DMS53 (cell line): ENCODE data around the gene IFT25.
"Not testable (repeated sequence)": the region's sequence is repeated elsewhere in the genome, so short reads cannot be mapped to it uniquely, and the experiment has no call there.

Experiments
- DNase-seq: peaks from one replicate; lab custom pipeline; 2025; lab: John Stamatoyannopoulos, UW

Gene IFT25

DNA sequence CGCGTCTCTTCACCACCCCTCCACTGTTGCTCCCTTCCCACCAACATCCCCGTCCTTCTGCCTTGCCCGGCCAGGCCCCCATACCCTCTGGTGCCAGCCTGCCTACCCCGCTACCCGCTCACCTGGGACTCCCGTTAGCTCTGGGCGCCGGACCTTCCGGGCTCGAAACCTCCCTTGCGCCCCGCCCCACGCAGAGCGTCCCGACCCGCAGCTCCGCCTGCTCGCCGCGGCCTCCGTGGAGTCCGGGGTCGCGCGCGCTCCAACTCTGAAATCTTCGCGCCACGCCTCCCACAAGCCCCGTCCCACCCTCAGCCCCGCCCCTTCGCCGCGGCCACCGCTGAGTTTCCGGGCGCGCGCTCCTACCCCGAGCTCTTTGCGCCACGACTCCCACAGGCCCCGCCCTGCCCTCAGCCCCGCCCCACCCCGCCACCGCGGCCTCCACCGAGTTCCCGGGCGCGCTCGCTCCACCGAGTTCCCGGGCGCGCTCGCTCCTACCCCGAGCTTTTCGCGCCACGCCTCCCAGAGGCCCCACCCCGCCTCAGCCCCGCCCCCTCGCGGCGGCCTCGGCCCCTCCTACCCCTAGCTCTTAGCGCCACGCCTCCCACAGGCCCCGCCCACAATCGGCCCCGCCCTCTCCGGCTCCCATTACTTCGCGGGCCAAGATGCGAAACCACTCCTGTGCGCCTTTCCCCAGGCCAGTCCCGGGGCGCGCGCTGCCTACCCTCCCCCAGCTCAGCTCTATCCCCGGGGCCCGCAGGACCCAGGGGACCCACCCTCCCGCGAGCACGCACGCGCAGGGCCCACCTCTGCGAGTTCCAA is at the start of gene IFT25:
Gene IFT25 (minus strand): TSS at position 267 of the 819 bp plus-strand sequence. CDS start 5,617 bp downstream, outside the sequence.
- DNase-seq, result peak; percentile 99

DNA sequence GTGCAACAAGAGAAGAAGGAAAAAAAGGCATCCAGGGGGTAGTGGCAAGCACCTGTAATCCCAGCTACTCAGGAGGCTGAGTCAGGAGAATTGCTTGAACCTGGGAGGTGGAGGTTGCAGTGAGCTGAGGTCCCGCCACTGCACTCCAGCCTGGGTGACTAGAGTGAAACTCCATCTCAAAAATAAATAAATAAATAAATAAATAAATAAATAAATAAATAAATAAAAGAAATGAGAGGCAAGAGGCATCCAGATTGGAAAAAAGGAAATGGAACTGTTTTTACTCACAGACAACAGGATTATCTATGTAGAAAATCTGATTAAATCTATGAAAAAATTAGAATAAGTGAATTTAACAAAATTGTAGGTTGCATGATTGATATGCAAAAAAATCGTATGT is 49.0 kb upstream of the IFT25 start:
- not testable (repeated sequence) for DNase-seq

DNA sequence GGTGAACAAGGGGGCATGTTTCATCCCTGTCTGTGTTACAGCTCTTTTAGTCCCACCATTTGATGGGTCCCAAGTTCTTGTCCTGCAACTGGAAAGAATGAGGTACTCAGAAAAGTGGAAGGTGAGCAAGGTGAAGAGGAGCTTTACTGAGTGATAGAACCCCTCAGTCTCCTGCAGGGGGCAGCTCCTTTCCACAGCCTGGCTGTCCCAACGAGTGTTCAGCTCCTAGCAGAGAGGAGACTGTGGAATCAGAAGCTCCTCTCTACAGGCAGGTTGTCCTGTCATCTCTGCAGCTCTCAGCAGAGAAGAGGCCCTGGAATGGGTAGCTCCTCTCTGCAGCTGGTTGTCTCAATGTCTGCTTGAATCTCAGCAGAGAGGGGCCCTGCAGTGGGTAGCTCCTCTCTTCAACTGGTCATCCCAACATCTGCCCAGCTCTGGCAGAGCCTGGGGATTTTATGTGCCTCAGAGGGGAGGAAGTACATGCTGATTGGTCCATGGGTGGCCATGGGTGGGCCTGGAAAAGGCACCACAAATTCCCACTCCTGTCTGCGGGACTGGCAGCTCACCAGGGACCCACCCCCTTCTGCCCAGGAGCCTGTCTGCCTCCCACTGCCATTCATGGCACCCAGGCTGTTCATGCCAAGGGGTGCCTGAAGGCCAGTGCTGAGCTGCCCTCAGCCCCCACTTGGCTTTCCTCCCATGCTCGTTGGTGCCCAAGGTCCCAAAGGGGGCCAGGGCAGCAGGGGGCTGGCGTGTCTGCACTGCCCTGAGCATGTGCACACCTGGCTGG is 46.8 kb upstream of the IFT25 start:
- peak; percentile 58 for DNase-seq

DNA sequence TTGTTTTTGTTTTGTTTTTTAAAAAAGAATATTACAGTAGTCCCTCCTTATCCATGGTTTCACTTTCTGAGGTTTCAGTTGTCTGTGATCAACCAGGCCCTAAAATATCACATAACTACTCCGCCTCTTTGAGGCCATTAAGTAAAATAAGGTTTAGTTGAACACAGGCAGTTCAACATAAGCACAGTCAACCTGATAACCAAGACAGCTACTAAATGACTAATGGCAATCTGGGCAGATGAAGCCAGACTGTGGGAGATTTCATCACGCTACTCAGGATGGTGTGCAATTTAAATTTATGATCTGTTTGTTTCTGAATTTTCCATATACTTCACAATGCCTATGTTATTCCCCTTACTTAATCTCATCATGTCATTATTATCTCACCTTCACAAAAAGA is 42.4 kb upstream of the IFT25 start:
- DNase-seq, result no peak

DNA sequence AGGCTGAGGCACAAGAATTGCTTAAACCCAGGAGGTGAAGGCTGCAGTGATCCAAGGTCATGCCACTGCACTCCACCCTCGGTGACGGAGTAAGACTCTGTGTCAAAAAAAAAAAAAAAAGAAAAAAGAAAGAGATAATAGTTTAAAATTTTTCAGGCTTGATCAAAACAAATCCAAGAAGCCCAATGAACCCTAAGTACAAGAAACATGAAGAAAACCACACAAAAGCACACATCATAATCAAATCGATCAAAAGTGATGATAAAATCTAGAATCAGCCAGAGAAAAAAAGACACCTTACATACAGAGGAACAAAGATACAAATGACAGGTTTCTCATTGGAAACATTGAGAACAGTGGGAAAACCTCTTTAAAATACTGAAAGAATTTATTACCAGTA is 41.0 kb upstream of the IFT25 start:
- no peak for DNase-seq

DNA sequence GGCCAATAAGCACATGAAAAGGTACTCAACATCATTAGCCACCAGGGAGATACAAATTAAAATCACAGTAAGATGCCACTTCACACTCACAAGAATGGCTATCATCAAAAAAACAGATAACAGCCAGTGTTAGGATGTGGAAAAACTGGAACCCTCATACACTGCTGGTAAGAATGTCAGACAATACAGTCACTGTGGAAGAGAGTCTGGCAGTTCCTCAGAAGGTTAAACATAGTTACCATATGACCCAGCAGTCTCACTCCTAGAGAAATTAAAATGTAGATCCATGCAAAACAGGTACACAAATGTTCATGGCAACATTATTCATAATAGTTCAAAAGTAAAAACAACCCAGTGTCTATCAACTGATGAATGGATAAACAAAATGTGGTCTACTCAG is 39.2 kb upstream of the IFT25 start:
- DNase-seq, result no peak

DNA sequence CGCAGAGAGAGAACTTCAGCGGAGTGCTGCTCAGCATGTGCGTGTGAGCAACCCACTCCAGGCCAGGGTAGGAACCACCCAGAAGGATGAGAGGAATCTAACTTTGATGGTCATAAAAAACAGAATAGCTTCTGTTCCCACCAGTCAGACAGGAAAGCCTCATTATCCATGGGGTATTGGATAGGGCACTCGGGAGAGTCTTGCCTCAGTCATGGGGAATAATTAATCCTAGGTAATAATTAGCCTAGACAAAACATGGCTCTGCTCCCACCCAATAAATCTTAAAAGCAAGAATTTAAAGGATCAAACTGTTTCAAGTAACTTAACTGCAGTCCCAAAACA is 37.2 kb upstream of the IFT25 start:
- no peak for DNase-seq

DNA sequence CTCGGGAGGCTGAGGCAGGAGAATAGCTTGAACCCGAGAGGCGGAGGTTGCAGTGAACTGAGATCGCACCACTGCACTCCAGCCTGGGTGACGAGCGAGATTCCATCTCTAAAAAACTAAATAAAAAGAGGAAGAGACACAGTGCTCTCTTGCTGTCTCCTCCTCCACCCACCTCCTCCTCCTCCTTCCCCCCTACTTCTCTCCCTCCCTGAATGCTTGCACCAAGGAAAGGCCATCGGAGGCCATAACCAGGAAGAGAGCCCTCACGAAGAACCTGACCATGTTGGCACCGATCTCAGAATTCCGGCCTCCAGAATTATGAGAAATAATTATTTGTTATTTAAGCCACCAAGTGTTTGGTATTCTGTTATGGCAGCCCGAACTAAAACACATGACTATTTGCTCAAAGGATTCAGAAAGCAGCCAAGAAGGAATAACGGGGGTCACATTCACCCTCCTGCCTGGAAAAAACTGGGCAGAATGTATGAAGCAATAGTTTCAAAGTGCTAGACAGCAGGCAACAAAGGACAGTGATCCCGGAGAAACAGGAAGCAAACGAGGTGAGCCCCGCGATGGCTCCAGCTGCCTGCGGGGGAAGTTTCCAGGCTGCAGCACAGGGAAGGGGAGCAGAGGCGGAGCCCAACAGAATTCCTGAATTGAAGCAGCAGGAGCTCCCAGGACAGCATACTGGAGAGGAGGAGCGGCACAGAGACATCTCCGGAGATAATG is 36.7 kb upstream of the IFT25 start:
- DNase-seq, result peak; percentile 69

DNA sequence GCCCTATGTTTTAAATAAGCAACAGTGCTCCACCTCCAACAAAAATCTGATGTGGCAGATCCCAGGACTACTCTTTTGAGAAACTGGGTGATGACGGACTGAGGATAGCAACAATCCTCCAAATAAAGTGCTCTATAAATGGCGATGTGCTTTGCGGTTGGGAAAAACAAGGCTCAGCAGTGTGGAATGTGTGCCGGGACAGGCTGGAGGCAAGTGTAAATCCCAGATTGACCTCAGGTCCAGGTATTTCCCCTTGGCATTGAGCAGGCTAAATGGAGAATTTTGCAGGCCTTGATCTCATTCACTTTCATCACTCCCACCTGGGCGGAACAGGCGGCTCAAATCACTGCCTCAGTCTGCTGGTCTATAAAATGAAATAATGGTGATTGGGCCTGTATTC is 35.7 kb upstream of the IFT25 start:
- DNase-seq, result no peak

DNA sequence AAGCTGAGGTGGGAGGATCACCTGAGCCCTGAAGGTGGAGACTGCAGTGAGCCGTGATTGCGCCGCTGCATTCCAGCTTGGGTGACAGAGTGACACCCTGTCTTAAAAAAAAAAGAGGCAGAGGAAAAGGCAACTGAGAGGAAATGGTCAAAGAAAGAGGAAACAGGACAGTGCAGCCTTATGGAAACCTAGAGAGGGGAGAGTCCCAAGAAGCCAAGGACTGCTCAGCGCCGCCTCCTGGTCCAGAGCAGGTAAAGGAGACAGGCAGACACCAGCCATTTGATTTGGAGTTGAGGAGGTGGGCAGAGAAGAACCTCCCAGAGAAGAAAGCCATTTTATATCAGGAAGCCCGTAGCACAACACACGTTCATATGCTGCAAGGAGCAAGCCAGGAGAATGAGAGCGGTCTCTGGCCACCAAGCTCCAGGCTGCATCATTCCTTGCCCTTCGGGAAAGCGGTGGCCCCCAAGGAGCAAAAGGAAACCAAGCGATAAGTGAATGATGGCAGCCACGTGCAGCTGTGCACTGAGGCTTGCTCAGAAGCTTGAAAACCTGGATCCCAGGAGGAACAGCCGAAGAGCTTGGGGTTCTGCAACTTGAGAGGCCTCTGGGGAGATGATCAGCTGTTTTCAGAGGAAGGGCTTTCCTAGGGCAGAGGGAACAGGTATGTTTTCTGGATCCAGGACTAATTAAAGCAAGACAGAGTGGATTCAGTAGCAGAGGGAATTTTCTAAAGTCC is 34.4 kb upstream of the IFT25 start:
- DNase-seq, result no peak

DNA sequence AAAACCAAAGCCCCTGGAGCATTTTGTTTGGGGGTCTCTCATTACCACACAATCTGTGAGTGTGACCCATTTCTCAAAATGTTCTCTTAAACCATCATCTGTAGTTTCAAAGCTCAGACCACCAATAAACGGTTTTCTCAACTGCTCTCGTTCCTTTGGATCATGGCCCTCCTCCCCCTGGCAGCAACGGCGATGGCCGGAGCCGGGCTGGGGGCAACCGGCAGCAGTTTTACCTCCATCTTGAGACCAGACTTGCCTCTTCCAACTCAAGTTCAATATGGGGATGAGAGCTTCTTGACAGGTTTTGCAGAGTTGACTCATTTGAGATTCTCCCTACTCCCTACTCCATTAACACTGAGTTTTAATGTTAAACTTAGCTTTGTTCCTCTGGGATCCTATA is 30.4 kb upstream of the IFT25 start:
- DNase-seq, result no peak

DNA sequence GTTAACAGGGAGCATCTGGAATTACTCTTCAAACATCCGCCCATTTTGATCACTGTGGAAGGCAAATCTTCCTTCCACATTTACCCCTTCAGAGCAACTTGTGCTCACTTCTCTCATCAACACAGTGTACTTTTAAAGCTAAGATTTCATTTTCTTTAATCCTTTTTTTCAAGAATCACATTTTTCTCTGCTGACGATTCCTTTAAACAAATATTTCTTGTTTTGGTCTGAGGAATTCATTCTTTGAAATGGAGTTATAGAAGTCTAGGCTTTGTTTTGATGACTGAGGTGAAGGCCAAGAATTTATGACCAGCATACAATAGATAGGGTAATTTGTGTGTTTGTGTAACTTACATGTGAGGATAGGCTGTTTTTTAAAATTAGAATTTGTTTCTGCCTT is 26.2 kb upstream of the IFT25 start:
- no peak for DNase-seq

DNA sequence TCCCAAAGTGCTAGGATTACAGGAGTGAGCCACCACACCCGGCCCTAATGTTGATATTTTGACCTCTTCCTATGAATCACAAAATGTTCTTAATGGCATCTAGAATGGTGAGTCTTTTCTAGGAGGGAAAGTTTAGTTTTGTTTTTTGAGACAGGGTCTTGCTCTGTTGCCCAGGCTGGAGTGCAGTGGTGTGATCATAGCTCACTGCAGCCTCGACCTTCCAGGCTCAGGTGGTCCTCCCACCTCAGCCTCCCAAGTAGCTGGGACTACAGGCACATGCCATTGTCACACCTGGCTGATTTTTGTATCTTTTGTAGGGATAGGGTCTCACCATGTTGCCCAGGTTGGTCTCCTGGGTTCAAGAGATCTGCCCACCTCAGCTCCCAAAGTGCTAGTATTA is 23.8 kb upstream of the IFT25 start:
- not testable (repeated sequence) for DNase-seq

DNA sequence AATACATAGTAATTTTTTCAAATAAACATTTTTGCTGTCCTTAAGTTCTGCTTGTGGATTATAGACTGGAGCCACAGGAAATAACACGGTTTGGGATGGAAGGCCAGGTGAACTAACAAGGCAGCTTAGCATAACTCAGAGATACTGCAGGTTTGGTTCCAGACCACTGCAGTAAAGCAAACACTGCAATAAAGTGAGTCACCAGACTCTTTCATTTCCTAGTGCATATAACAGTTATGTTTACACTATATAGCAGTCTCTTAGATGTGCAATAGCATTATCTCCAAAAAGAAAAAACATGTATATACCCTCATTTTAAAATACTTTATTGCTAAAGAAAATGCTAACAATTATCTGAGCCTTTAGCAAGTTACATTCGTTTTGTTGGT is 22.6 kb upstream of the IFT25 start:
- peak; percentile 99 for DNase-seq

DNA sequence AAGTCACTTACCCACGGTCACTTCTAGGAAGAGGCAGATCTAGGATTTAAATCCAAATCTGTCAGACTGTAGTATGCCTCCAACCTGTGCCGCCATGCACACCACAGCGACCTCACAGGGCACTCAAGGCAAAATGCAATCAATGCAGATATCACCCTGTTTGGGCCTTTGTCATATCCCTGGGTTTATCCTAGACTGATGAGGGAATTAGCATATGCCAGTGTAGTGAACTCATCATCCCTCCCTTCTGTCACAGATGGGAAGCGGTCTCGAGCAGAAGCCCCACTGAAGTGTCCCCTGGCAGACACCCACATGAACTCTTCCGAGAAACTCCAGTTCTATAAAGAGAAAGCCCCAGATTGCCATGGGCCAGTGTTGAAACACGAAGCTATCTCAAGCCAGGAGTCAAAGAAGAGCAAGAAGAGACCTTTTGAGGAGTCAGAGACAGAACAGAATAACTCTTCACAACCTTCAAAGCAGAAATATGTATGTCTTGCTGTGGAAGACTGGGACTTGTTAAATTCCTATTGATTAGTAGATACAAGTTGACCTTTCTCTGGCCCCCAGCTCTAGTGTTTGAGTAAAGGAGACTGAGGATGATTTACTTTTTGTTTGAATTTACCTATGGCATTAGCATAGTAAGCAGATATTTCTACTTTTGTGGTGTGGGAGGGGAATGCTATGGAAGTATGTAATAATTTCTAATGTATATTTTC is 22.1 kb upstream of the IFT25 start:
- peak; percentile 88 for DNase-seq

DNA sequence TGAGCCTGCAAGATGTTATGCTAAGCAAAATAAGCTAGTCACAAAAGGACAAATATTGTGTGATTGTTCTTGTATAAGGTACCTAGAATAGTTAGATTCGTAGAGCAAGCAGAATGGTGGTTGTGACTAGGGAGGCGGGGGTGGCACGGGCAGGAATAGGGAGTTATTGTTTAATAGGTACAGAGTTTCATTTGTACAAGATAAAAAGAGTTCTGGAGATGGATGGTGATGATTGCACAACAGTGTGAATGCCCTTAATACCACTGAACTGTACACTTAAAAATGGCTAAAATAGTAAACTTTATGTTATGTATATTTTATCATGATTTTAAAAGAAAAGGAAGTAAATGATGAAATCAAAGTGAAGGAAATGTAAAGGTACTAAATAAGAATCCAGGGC is 21.3 kb upstream of the IFT25 start:
- no peak for DNase-seq

DNA sequence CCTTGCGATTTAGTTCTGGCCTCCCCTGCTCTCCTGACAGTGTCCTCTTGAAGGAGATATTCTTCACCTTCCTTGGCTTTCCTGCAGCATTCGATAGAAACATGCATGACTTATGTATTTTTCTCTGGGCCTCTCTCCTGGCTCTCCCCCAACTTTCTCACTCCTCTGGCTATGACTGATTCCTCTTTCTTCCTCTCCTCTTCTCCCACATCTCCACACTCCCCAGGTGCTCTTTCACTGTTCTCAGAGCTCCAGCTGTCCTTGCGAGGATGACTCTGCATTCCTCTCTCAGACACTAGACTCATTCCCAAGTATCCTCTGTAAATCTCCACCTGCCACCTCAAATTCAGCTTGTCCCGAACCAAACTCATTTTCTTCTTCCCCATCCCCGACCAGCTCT is 18.6 kb upstream of the IFT25 start:
- DNase-seq, result peak; percentile 32

DNA sequence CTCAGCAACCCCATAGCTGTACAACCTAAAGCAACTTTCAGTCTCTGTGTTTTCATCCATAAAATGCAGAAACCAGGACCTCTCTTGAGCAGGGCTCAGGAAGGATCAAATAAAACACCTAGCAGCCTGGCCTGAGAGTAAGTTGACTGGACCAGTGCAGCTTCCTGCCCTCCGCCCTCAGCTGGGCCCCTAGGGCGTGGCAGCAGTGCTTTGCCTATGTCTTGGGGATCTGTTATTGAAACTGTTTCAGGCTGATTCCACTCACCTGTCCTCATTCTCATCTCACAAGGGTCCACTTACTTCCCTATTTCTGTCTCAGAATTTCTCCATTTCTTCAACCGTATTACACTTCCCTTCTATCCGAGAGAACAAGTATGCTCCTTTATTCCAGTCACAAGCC is 18.0 kb upstream of the IFT25 start:
- DNase-seq, result no peak

DNA sequence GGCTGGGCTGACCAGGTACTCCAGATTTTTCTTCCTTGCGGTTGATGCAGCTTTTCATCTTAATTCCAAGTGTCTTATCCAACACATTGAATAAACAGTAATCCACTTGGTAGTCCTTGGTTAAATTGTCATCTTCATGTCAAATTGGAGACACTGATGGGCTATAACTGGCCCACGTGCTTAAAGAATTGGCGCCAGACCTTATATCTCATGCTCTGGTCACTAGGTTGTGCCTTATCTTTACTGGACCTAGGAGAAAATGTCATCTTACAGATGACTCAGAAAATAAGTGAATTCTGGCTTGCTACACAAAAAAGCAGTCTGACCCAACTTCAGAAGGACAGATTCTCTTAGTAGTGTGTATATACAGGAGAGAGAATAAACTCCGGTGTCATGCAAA is 16.9 kb upstream of the IFT25 start:
- no peak for DNase-seq

DNA sequence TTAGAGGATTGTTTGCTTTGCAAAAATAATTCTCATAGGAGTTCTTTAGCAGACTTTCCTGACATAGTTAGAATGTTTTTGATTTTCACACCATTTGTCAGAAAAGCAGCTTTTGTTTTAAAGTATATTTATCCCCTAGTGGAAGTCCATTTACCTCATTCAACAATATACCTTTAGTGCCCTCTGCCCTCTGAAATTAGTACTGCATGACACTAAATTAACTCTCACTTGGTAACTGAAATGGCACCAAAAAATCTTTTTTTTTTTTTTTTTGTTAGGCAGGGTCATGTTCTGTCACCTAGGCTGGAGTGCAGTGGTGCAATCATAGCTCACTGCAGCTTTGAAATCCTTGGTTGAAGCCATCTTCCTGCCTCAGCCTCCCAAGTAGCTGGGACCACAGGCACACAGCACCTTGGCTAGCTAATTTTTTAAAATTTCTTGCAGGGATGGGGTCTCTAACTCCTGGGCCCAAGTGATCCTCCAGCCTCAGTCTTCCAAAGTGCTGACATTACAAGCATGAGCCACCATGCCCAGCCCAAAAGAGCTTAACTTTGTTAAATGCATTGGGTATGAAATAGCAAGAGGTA is 14.3 kb upstream of the IFT25 start:
- peak; percentile 79 for DNase-seq

DNA sequence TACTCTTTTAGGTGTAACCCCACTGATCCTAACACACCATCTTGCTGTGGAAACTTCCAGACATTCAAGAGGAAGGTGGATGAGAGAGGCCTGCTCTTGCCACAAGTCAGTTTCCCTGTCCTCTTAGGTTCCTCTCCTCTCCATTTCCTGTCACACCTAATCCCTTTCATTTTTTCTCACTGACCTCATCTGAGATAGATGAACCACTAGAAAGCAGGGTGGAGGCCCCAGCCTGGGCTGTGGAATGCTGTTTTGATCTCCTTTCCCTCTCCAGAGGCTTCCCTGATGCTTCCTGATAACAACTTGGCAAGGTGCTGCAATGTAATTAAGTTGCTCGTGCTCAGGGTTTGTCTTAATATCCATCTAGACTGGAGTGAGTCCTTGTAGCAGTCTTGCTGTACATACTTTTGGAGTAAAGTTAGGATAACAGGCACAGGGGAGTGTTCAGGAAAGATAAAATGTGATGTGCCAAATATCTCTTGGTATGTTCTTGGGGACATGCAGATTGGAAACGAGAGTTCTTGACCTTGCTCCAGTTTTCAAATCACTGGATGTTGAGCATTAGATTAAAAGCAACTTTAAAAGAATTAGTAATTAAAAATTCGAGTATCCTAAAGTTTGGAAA is 11.8 kb upstream of the IFT25 start:
- peak; percentile 94 for DNase-seq
